ENCODE measurements around the gene SLC16A3.
"Not testable (repeated sequence)": the region's sequence is repeated elsewhere in the genome, so short reads cannot be mapped to it uniquely, and the experiment has no call there.

SLC16A3 gene

GRCh38 chr17:82204831-82205719 is 23.8 kb upstream of the SLC16A3 start:
- TF ChIP-seq CTCF (conservative IDR thresholded peaks at IDR 0.05; ENCODE audit: low read length): no peak
- no peak overlapping the region for H3K4me3 ChIP-seq (ENCODE audit: low read length)
- peak; percentile 62 for DNase-seq (ENCODE audit: low read depth)

DNA sequence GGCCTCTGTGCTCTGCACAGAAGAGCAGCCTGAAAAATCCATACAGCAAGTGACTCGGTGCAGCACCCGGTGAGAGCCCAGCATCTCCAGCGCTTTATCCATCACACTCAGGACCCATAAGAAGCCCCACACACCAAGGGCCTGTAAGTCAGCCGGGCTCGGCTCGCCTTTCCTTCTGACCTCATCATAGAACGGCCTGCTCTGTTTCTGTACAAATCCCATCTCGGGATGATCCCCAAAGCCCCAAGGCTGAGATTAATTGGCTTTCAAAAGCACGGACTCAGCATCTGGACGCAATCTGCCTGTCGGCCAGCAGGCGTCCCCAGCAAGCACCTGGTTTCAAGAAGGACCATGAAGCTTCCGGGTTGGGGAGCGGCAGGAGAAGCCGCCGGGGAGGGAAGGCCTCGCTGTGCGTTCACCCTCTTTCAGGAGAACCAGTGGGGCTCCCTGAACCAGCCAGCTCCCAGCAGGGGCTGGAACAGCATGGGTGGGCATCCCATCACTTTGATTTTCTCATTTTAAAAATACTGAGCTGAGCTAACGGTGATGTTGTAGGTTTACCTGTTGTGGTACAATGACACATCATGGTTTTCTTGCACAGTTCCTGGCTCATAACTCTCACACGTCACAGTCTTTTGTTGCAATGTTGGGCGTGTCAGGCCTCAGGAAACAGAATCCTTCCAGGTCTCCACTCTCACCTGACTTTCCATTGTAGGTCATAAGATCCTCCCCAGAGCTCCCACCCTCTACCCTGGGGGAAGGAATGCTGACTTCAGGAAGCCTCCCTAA is 22.9 kb upstream of the SLC16A3 start:
- no peak overlapping the region for H3K4me3 ChIP-seq (ENCODE audit: low read length)
- peak; percentile 84 for TF ChIP-seq CTCF (conservative IDR thresholded peaks at IDR 0.05; ENCODE audit: low read length)
- DNase-seq (ENCODE audit: low read depth): peak; percentile 86

GRCh38 chr17:82210655-82211054 is 18.2 kb upstream of the SLC16A3 start:
- DNase-seq (ENCODE audit: low read depth): not testable (repeated sequence)

DNA sequence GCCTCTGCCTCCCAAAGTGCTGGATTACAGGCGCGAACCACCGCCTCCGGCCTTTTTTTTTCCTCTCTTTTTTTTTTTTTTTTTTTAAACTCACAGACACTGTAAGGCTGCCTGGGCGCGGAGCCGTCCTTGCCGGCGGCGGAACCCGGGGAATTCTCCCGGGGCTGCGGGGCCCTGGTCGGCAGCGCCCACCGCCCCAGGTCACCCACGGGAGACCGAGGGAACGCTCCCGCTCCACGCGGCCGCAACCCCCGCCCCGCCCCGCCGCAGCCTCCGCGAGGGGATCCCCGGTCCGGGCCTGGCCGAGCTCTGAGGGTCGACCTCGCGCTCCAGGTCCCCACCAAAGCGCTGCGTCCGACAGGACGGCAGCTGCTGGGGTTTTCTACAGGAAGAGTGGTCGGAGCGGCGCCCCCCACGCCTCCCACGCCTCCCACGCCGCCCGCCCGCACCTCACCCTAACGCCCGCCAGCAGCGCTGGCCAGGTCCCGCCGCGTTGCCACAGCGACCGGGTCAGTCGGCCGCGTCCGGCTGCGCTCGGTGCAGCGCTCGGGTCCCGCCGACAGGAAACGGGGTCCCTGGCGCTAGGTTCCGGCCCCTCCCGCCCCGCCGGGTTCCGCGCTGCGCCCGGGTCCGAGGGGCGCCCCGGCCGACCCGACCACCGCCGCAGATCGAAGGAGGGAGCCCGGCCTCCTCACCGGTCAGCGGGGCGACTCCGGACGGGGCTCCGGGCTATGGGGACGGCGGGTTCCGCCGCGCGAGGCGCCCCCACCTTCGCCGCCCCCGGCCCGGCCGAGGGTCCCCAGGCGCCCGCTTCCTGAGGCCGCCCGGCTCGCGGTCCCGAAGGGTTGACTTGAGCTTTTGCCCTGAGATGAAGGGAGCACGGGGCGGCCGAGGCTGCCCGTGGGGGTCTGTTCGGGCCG is 16.3 kb upstream of the SLC16A3 start, which contains the start of gene CCDC57:
Gene CCDC57, minus strand, starts transcription at position 512 of the 920 bp plus-strand sequence. CDS start 10,898 bp downstream, outside the sequence.
- DNase-seq (ENCODE audit: low read depth): peak; percentile 77
- TF ChIP-seq CTCF (conservative IDR thresholded peaks at IDR 0.05; ENCODE audit: low read length): no peak
- H3K4me3 ChIP-seq (ENCODE audit: low read length): peak within 1 kb of the TSS; percentile 66

More at GRCh38 chr17:82210655-82211054, 18.2 kb upstream of the SLC16A3 start:
- not testable (repeated sequence) for H3K4me3 ChIP-seq (ENCODE audit: low read length)

DNA sequence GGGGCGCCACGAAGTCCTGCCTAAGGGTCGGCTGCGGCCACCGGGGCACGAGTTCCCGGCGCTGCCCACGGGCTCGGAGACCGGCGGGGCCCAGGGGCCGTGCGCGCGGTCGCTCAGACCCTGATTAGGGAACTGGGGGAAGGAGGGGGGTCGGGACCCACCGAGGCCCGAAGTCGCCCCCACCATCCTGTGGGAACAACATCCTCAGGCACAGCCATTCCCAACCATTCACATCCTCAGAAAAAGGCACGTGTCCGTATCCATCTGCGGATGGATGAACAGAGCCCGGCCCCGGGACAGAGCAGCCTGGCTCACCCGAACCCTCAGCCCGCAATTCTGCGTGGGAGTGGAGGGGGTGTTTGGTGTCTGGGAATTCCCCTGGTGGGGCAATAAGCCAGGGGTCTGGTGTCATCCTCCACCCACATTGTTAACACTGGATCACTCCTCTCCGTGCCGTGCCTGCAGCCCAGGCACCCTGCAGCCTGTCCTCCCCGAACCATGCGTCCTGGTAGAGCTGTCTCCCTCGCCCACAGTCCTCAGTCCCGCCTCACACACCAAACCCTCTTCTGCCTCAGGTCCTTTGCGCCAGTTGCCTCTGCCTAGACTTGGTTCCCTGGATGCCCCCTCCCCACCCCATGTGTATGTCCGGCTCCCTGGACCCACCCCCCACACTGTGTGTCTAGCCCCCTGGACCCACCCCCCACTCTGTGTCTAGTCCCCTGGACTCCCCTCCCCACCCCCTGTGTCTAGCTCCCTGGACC is 15.4 kb upstream of the SLC16A3 start:
- TF ChIP-seq CTCF (conservative IDR thresholded peaks at IDR 0.05; ENCODE audit: low read length): no peak
- peak overlapping the region; percentile 66 for H3K4me3 ChIP-seq (ENCODE audit: low read length)
- peak; percentile 82 for DNase-seq (ENCODE audit: low read depth)

DNA sequence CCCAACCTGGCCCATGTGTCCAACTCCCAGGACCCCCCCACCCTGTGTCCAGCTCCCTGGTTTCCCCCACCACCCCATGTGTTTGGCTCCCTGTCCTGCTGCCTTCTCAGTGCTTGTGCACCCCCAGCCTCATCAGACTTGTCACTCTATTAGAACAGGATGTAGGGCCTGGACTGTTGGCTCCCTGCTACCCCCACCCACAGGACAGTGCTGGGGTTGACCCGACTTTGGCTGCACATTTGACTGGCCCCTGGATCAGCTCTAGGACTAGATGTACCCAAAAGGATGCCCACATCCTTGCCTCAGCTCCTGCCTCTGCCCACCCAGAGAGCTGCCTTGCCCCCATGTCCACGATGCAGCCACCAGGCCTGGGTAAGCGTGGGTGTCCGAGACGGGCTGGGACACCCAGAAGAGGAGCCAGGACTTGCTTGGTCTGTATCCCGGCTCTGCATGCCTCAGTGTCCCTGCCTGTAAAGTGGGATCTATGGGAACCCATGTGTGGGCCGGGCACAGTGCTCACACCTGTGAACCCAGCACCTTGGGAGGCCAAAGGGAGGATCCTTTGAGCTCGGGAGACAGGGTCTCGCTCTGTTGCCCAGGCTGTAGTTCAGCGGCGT is 14.7 kb upstream of the SLC16A3 start:
- DNase-seq (ENCODE audit: low read depth): no peak
- TF ChIP-seq CTCF (conservative IDR thresholded peaks at IDR 0.05; ENCODE audit: low read length): no peak

More for the DNA sequence above, 14.7 kb upstream of the SLC16A3 start:
- H3K4me3 ChIP-seq (ENCODE audit: low read length): no peak overlapping the region

Data from AG10803 (cell line).